Activated naive CD8-positive, alpha-beta T cell treated with anti-CD3 and anti-CD28 coated beads, Interleukin-2, amount 50 U/mL, for 16 hours (primary cell): ENCODE data around the gene ADAM30.
"Not testable (repeated sequence)": the region's sequence is repeated elsewhere in the genome, so short reads cannot be mapped to it uniquely, and the experiment has no call there.

Experiments used
- DNase-seq: peaks from one replicate; pipeline ENCODE4 v3.0.0-alpha.2; 2020; ENCODE audit warnings: low read depth, low spot score

Gene ADAM30

DNA sequence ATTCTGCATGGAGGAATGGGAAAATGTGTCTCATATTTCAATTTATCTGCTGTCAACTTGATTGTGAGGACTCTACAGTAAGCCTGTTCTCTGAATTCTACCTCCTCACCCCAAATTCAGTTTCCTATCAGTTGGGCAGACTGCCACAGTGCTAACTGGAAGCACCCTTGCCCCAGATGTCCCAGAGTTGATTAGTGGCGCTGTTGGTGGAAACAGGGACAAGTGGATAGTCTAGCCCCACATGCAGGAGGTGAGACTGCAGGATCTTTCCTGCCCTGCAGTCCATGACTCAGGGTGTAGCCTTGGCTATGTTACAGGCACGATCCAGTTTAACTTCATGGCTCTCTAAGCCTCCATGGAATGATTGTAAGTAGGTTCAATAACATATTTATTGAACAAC is 22.1 kb downstream of the ADAM30 start:
- DNase-seq: no peak

DNA sequence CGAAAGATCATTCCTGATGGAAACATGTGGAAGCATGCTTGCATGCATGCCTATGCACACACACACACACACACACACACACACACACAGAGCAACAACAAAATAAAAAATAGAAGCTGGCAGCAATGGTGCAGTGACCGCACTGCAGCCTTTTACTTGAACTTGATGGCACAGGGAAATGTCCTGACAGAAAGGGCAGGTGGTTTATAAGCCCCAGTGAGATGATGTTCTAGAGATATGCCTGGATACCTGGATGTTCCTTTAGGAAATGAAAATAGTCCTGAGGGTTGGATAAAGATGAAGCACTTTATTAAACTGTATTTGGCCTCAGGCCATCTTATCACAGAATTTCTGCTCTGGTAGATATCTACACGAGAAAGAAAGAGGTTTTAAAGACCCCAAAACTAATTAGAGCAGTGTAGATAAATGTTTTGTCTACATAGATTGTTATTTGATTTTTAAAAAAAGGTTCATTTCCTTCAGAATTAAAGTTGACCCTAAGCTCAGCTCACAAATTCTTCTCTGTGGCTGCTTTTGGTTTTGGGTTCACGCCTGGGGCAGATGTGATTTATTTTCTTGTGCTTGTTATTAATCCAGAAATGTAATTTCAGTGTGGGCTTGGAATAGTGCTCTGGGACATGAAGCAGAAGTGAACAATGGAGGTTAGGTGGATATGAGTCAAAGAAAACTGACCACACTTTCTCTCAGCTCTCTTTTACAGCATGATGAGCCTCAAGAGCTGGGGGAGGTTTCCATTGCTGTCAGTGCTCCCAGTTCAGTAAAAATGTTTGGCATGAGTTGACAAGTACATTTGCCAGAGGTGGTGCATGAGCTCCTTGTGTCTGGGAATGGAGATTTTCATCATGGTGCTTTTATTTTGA is 22.9 kb downstream of the ADAM30 start:
- DNase-seq: no peak

DNA sequence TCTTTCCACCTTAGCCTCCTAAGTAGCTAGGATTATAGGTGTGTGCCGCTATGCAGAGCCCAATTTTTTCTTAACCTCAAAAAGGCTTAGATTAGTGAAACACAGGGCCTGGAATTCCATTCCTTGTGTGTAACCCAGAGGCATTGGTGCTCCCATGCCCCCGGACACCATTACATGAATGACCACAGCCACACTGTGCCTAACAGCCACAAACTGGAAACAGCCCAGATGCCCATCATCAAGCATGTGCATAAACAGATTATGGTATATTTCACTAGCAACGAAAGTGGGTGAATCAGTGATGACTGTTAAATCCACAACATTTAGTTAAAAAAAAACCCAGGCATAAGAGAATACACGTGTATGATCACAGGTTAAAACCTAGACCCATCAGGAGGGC is 24.4 kb downstream of the ADAM30 start:
- no peak for DNase-seq

DNA sequence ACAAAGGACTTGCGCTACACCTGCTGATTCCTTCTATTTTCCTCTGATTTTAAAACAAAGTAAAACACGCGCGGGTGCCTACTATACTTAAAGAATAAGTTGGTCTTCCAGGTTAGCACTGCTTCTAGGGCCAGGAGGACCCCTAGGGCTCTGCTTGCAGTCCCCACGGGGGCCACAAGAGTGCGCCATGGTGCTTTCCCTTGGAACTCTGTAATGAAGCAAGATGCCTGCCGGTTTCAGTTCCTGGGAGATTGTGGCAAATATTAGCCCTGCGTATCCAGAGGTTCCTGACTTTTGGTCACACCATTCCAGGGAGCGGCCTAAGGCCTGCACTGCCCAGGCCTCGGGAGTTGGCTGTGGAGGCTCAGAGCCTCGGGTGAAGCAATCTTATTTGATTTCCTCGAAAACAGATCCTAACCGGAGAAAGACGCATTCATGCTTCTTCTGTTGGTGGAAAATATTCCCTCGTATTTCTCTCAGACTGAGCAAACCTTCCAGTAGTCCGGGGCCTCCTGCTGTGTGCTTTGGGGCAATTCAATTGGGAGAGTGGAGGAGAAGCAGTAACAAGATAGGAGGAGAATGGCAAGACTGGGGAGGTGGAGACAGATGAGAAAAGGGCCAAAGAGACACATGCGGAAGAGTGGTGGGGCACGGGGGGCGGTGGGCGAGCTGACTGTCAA is 25.3 kb downstream of the ADAM30 start:
- DNase-seq: peak; percentile 48

DNA sequence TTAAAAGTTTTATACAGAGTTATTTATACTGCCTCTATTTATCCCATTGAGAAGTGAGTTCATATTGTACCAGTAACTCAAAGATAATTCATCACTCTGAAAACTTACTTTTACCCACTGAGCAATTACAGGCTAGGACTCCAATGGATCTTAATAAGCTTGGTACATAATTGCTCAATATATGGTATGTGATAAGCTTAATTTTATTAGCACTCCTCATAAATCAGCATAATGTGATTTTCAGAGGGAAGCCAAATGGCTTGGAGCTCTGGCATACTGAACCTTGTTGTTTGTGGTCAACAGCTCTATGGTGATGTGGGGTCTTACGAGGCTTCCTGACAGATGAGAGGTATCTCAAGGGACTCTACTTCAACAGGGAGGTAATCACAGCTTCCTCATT is 26.3 kb downstream of the ADAM30 start:
- DNase-seq: no peak

DNA sequence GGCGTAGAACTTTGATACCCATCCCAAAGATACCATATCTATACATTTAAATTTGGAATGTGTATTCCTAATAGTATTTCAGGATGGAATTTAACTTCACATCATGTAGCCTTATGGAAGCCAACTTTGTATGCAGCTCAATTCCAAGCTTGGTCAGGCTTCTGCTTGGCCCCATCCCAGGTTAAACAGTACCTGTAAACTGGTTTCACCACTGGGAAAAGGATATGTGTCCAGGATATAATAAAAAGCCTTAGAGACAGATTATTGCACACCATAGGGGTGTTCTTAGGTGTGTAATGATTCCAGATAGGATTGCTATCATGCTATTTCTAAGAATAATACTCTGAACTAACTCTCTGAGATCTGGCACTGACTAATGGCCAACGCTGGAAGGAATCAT is 28.1 kb downstream of the ADAM30 start:
- no peak for DNase-seq

DNA sequence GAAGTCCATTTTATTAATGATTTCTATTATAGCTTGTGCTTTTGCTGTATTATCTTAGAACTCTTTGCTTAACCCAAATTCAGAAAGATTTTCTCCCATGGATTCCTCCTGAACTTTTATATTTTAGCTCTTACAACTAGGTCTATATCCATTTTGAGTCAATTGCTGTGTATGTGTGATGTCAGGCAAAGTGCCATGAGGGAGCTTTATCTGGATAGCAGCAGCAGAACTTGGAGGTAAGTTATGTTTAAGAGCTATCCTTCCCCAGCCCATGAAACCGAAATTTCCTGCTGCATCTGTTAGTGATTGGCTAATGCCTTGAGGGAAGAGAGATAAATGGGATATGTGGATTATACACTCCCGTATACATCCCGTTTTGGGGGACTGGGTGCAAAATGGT is 29.9 kb downstream of the ADAM30 start:
- DNase-seq: no peak

DNA sequence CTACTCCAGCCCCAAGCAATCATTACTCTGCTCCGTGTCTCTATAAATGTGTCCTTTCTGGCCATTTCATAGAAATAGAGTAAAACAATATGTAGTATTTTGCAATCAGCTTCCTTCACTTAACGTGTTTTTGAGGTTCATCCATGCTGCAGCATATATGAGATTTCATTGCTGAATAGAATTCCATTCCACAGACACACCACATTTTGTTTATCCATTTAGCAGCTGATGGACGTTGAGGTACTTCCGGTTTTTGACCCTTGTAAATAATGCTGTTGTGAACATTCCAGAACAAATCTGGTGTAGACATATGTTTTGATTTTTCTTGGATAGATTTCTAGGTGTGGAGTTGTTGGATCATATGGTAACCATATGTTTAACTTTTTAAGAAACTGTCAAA is 30.7 kb downstream of the ADAM30 start:
- DNase-seq: no peak

DNA sequence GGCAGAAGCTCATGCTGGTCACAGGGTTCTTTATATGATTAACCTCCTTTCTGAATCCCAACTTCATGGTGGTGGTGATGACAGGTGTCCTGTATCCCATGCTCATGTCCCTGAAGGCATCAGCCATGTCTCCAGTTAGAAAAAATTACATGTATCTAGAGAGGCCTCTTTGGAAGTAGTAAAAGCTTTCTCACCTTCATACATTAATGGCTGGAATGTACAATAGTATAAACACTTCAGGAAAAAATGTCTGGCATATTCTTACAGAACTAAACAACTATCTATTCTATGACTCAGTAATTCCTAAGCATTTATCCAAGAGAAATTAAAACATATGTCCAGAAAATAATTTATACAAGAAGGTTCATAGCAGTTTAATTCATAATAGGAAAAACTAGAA is 34.0 kb downstream of the ADAM30 start:
- DNase-seq: no peak

DNA sequence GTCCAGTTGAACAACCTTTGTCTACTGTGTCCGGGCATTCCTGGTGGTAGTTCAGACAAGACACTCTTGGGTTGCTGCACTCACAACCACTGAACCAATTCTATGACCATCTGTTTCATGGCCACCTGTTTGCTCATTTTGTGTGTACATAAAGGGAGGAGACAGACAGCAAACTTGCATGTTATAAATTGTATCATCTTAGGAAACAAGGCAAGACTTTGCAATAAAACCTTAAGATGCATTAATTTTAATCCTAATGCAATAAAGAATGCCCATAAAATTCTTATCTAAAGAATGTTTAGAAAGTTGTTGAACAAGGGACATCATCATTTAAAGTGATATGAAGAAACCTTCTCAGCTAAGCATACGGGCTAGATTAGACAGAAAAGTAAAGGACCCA is 34.8 kb downstream of the ADAM30 start:
- DNase-seq: no peak

DNA sequence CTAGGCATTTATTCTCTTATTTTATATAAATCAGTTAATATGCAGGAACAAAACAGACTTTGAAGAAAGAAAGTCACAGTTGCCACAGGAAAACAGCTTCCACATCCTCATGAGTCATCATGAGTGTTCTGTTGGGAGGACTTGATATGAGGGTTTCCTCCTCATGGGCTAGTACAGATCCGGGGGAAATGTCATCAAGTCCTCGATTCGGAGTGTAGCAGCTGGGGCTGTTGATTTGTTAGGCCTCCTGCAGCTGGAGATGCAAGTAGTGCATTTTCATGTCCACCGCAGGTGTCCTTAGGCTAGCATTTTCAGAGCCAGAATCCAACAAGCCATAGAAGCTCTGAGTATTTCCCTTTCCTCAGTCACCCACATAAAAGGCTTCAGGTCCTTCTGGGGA is 36.7 kb downstream of the ADAM30 start:
- DNase-seq: no peak

DNA sequence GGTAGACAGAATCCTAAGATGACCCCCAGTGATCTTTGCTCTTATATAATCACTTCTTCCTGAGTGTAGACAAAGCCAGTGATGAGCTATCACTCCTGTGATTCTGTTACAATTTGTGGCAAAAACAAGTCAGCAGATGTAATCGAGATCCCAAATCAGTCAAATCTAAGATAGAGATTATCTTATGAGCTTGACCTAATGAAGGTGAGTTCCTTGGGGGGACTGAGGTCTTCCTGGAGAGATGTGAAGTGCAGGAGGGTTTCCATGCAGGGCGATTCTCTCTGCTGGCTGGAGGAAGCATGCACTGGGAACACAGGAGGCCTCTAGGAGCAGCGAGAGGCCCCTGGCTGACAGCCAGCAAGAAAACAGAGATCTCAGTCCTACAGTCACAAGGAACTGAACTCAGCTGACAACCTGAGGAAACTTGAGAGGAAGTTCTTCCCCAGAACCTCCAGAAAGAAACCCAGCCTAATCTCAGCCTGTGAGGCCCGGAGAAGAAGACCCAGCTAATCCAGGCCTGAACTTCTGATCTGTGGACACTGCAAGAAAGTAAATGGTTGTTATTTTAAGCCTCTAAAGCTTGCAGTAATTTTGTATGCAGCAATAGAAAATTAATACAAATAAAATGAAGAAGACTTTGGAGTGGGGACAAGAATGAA is 37.6 kb downstream of the ADAM30 start:
- not testable (repeated sequence) for DNase-seq

DNA sequence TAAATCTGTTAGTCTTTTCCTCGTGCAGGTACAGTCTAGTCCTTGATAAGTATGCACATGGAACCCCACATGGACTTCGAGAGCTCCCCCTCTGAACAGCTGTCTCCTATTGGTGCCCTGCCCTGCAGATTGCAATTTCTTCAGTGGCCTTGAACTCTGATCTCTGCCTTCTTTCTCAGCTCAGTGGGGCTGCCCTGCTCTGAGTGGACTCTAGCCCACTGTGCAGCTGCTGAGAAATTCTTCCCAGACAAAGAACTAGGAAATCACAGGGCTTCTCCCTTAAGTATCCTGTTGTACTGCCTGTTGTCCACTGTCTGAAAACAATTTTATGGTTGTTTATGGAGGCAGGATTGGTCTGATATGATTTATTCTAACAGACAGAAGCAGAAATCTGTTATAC is 38.2 kb downstream of the ADAM30 start:
- DNase-seq: no peak

DNA sequence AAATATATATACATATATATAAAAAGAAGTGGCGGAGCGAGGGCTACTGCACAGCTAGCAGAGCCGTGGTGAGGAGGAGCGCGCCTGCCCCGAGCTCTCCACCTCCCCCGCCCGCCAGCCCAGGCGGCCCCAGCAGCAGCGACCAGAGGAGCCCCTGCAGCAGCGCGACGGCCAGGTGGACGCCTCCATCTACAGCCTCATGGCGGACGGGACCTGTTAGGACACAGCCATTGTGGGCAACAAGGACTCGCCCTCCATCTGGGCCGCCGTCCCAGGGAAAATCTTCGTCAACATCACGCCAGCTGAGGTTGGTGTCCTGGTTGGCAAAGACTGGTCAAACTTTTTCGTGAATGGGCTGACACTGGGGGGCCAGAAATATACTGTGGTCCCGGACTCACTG is 43.2 kb downstream of the ADAM30 start:
- DNase-seq: no peak

DNA sequence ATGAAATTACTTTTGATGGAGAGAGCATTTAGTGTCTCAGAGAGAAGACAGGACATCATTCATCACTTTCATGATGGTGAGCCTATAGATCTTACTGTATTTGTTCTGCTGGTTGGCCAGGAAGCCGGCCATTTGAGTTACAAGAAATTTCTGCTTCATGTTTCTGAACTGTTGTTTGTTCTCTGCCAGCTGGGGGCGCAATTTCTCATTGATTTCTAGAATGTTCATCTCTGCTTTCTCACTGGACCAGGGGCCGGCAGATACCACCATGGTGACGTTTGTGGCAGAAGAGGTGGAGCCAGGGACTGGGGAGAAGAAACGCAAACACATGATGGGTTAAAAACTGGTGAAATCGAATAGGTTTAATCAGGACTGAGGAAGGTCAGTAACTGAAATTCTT is 52.1 kb downstream of the ADAM30 start:
- DNase-seq: not testable (repeated sequence)
